ENCODE data around the gene SPATA25.
"Not testable (repeated sequence)": the region's sequence is repeated elsewhere in the genome, so short reads cannot be mapped to it uniquely, and the experiment has no call there.

SPATA25 gene

GRCh38 chr20:45874576-45874975 is 12.8 kb downstream of the SPATA25 start:
- no peak overlapping the region for H3K9ac ChIP-seq (ENCODE audit: low read length)
- no peak overlapping the region for H2AFZ ChIP-seq (ENCODE audit: low read depth, low read length)
- no peaks in the 10 kb centered on the region for H3K79me2 ChIP-seq (ENCODE audit: low read length)
- H3K9me3 ChIP-seq (ENCODE audit: insufficient read depth, low read length): no peaks in the 10 kb centered on the region
- no peaks in the 10 kb centered on the region for H4K20me1 ChIP-seq (ENCODE audit: insufficient read depth, low read length)
- H3K27me3 ChIP-seq (ENCODE audit: low read depth, low read length): no peaks in the 10 kb centered on the region
- TF ChIP-seq, protein P1, sequence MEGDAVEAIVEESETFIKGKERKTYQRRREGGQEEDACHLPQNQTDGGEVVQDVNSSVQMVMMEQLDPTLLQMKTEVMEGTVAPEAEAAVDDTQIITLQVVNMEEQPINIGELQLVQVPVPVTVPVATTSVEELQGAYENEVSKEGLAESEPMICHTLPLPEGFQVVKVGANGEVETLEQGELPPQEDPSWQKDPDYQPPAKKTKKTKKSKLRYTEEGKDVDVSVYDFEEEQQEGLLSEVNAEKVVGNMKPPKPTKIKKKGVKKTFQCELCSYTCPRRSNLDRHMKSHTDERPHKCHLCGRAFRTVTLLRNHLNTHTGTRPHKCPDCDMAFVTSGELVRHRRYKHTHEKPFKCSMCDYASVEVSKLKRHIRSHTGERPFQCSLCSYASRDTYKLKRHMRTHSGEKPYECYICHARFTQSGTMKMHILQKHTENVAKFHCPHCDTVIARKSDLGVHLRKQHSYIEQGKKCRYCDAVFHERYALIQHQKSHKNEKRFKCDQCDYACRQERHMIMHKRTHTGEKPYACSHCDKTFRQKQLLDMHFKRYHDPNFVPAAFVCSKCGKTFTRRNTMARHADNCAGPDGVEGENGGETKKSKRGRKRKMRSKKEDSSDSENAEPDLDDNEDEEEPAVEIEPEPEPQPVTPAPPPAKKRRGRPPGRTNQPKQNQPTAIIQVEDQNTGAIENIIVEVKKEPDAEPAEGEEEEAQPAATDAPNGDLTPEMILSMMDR (IDR thresholded peaks at IDR 0.05; ENCODE audit: low read depth, low read length): no peak
- no peak for TF ChIP-seq EZH2phosphoT487 (IDR thresholded peaks at IDR 0.05; ENCODE audit: low read depth)
- H3K4me1 ChIP-seq (ENCODE audit: low read length): no peaks in the 10 kb centered on the region
- H3K4me3 ChIP-seq (ENCODE audit: low read length): no peak overlapping the region
- no peak overlapping the region for H3K27ac ChIP-seq (ENCODE audit: low read length)
- no peaks in the 10 kb centered on the region for H3K36me3 ChIP-seq (replicated peaks; ENCODE audit: low read depth, low read length)
- no peak overlapping the region for H3K4me2 ChIP-seq (ENCODE audit: low read length)

GRCh38 chr20:45874104-45874481 is 13.3 kb downstream of the SPATA25 start:
- not testable (repeated sequence) for H3K4me2 ChIP-seq (ENCODE audit: low read length); H3K27ac ChIP-seq (ENCODE audit: low read length); H3K9me3 ChIP-seq (ENCODE audit: insufficient read depth, low read length); H4K20me1 ChIP-seq (ENCODE audit: insufficient read depth, low read length); H2AFZ ChIP-seq (ENCODE audit: low read depth, low read length); H3K27me3 ChIP-seq (ENCODE audit: low read depth, low read length); H3K36me3 ChIP-seq (replicated peaks; ENCODE audit: low read depth, low read length); H3K79me2 ChIP-seq (ENCODE audit: low read length); H3K4me3 ChIP-seq (ENCODE audit: low read length); H3K9ac ChIP-seq (ENCODE audit: low read length); H3K4me1 ChIP-seq (ENCODE audit: low read length)

DNA sequence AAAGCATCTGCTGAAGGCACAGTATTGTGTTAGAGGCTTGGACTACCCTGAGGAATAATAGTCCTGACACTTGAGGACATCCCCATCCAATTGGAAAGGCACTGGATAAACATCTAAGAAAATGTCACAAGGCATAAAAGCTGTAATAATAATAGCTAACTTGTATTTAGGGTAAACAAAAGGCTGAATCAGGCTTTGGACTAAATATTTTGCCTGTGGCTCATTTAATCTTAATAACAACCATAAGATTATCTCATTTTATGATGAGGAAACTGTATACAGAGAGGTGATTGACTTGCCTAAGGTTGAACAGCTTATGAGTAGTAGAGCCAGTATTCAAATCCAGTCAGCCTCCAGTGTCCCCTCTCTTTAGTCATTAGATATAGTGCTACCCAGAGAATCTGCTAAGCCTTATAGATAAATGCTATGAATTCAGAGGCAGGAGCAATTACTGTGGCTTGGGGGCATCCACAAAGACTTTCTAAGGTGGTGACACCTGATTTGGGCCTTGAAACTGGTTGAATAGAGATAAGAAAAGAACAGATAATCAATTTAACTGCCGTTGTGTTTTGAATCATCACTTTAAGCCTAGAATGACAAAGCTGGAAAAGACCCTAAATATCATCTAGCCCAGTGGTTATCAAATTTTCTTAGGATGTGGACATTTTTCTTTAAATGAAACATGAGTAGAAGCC is 13.9 kb downstream of the SPATA25 start:
- H3K79me2 ChIP-seq (ENCODE audit: low read length): no peaks in the 10 kb centered on the region
- H3K4me2 ChIP-seq (ENCODE audit: low read length): no peak overlapping the region
- no peaks in the 10 kb centered on the region for H4K20me1 ChIP-seq (ENCODE audit: insufficient read depth, low read length)
- no peaks in the 10 kb centered on the region for H3K4me1 ChIP-seq (ENCODE audit: low read length)
- no peak overlapping the region for H2AFZ ChIP-seq (ENCODE audit: low read depth, low read length)
- no peak overlapping the region for H3K9ac ChIP-seq (ENCODE audit: low read length)
- H3K4me3 ChIP-seq (ENCODE audit: low read length): no peak overlapping the region
- H3K9me3 ChIP-seq (ENCODE audit: insufficient read depth, low read length): no peaks in the 10 kb centered on the region
- H3K27ac ChIP-seq (ENCODE audit: low read length): no peak overlapping the region
- no peaks in the 10 kb centered on the region for H3K36me3 ChIP-seq (replicated peaks; ENCODE audit: low read depth, low read length)
- no peak for TF ChIP-seq EZH2phosphoT487 (IDR thresholded peaks at IDR 0.05; ENCODE audit: low read depth)
- TF ChIP-seq, protein P1 (IDR thresholded peaks at IDR 0.05; ENCODE audit: low read depth, low read length): no peak
- no peaks in the 10 kb centered on the region for H3K27me3 ChIP-seq (ENCODE audit: low read depth, low read length)

- Histone ChIP-seq H3K4me1 (ENCODE audit: low read length) (no peaks in the 10 kb centered on the region), H3K4me2 (ENCODE audit: low read length) (no peak overlapping the region), H4K20me1 (ENCODE audit: insufficient read depth, low read length) (no peaks in the 10 kb centered on the region), H3K9ac (ENCODE audit: low read length) (no peak overlapping the region), H2AFZ (ENCODE audit: low read depth, low read length) (no peak overlapping the region), H3K27me3 (ENCODE audit: low read depth, low read length) (no peaks in the 10 kb centered on the region), H3K9me3 (ENCODE audit: insufficient read depth, low read length) (no peaks in the 10 kb centered on the region), H3K36me3 (replicated peaks; ENCODE audit: low read depth, low read length) (no peaks in the 10 kb centered on the region), H3K4me3 (ENCODE audit: low read length) (no peak overlapping the region), H3K79me2 (ENCODE audit: low read length) (no peaks in the 10 kb centered on the region), H3K27ac (ENCODE audit: low read length) (no peak overlapping the region)
- no peak for TF ChIP-seq EZH2phosphoT487 (IDR thresholded peaks at IDR 0.05; ENCODE audit: low read depth)
- TF ChIP-seq, protein P1 (IDR thresholded peaks at IDR 0.05; ENCODE audit: low read depth, low read length): no peak
Observed at GRCh38 chr20:45872626-45873025, 14.8 kb downstream of the SPATA25 start.

Data from OCI-LY3 (cell line).